Endothelial cell of umbilical vein (primary cell): Measurements from ENCODE around the gene IGF1. TPM values are rescaled to one million over a fixed set of nuclear protein-coding genes. Genes with fewer than 3 reads are reported as not detected.
"Not testable (repeated sequence)": the region's sequence is repeated elsewhere in the genome, so short reads cannot be mapped to it uniquely, and the experiment has no call there.

Experiments
- BruUV-seq: library from RNA; stranded (reverse); fragments of 400-500 nt; replicated peaks from 2 replicates; lab custom pipeline; 2021; lab: Mats Ljungman, UMichigan
- CTCF ChIA-PET: fragments of 300-600, 350-600 bp; sonication (Branson Sonifier 250); formaldehyde crosslinking; loops from one replicate; lab custom pipeline; 2021; ENCODE audit warnings: antibody characterized with exemption, inconsistent platforms; lab: Charles Lee
- POLR2A ChIA-PET: fragments of 300-600, 350-600 bp; sonication (Branson Sonifier 250); formaldehyde crosslinking; loops from one replicate; lab custom pipeline; 2021; ENCODE audit warnings: antibody characterized with exemption, inconsistent platforms; lab: Charles Lee
- DNase-seq: peaks from one replicate; pipeline ENCODE4 v3.0.0-alpha.2; 2011; ENCODE audit warnings: low read depth, low spot score
- FAIRE-seq: peaks from 2 replicates; lab custom pipeline; 2011; peaks lifted over from hg19 to GRCh38; lab: Jason Lieb, UNC
- H2AFZ ChIP-seq: 2 replicates; pipeline ENCODE4 v1.6.0; 2012; ENCODE audit warnings: low read depth, low read length, control low read depth, inconsistent platforms
- H3K27ac ChIP-seq: 2 replicates; pipeline ENCODE4 v1.5.1; 2011; ENCODE audit warnings: low read depth, mild to moderate bottlenecking, control low read depth, low read length, moderate library complexity; ENCODE audit not compliant: insufficient read depth
- H3K27me3 ChIP-seq, 2 experiments: 2 replicates each; pipeline versions ENCODE4 v1.6.0 to v1.6.1; 2011; ENCODE audit warnings: low read length in 2 of 2, mixed read lengths in 1 of 2; ENCODE audit not compliant: control insufficient read depth in 2 of 2, insufficient read depth in 2 of 2
- H3K36me3 ChIP-seq, 2 experiments: 2 replicates in 1 of 2; 3 replicates in 1 of 2; pipeline ENCODE4 v1.5.1; 2011; ENCODE audit warnings: low read length in 2 of 2, mild to moderate bottlenecking in 1 of 2, moderate library complexity in 1 of 2; ENCODE audit not compliant: control insufficient read depth in 2 of 2, insufficient read depth in 2 of 2; ENCODE audit errors: extremely low read depth in 1 of 2
- H3K4me1 ChIP-seq: 3 replicates; pipeline ENCODE4 v1.5.1; 2011; ENCODE audit warnings: mild to moderate bottlenecking, low read length; ENCODE audit not compliant: control insufficient read depth, insufficient read depth; ENCODE audit errors: extremely low read depth
- H3K4me2 ChIP-seq: 2 replicates; pipeline ENCODE4 v1.6.1; 2011; ENCODE audit warnings: low read length, control low read depth, mixed read lengths; ENCODE audit not compliant: insufficient read depth
- H3K4me3 ChIP-seq, 3 experiments: fragments of 200-600 bp in 1 of 3; sonication (generic), shearing (Covaris generic) in 1 of 3; replicated peaks in 1 of 3; 2 replicates each; pipeline ENCODE4 v1.5.1; 2011 to 2016; ENCODE audit warnings: control low read depth in 3 of 3, low read length in 3 of 3, mild to moderate bottlenecking in 2 of 3, inconsistent platforms in 1 of 3, low read depth in 1 of 3, moderate library complexity in 1 of 3; ENCODE audit not compliant: insufficient read depth in 1 of 3
- H3K79me2 ChIP-seq: 2 replicates; pipeline ENCODE4 v1.6.0; 2012; ENCODE audit warnings: low read length, inconsistent platforms; ENCODE audit not compliant: control insufficient read depth, insufficient read depth
- H3K9ac ChIP-seq: replicated peaks from 2 replicates; pipeline ENCODE3; 2011; ENCODE audit warnings: low read length, control low read depth; ENCODE audit not compliant: insufficient read depth; ENCODE audit errors: extremely low read depth
- H3K9me1 ChIP-seq: replicated peaks from 3 replicates; pipeline ENCODE4 v1.6.0; 2011; ENCODE audit warnings: mild to moderate bottlenecking, low read length; ENCODE audit not compliant: control insufficient read depth, insufficient read depth; ENCODE audit errors: extremely low read depth
- H3K9me3 ChIP-seq: replicated peaks from 2 replicates; pipeline ENCODE4 v1.5.1; 2012; ENCODE audit warnings: low read length, inconsistent platforms; ENCODE audit not compliant: control insufficient read depth, insufficient read depth
- H4K20me1 ChIP-seq: replicated peaks from 2 replicates; pipeline ENCODE3; 2011; ENCODE audit warnings: mild to moderate bottlenecking, low read length; ENCODE audit not compliant: control insufficient read depth, insufficient read depth; ENCODE audit errors: extremely low read depth
- CTCF ChIP-seq, 2 donors: IDR thresholded peaks; 1 replicate in 1 of 2; 2 replicates in 1 of 2; pipeline ENCODE4 v1.5.1; 2011; ENCODE audit warnings: low read length in 2 of 2, mild to moderate bottlenecking in 2 of 2, moderate library complexity in 2 of 2, control low read depth in 1 of 2, inconsistent platforms in 1 of 2, low read depth in 1 of 2; ENCODE audit not compliant: insufficient read depth in 1 of 2; ENCODE audit errors: extremely low read depth in 1 of 2
- EZH2 ChIP-seq: IDR thresholded peaks from 2 replicates; pipeline ENCODE4 v1.6.1; 2012; ENCODE audit warnings: borderline replicate concordance, low read depth, mild to moderate bottlenecking, moderate library complexity, low read length, inconsistent platforms; ENCODE audit not compliant: severe bottlenecking
- FOS ChIP-seq: IDR thresholded peaks from 2 replicates; pipeline ENCODE4 v1.6.1; 2011; ENCODE audit warnings: mild to moderate bottlenecking, low read length, moderate library complexity, borderline replicate concordance; ENCODE audit not compliant: insufficient read depth
- GATA2 ChIP-seq: IDR thresholded peaks from 2 replicates; pipeline ENCODE4 v1.7.0; 2011; ENCODE audit warnings: low read depth, mild to moderate bottlenecking, moderate library complexity, mixed read lengths, low read length; ENCODE audit not compliant: insufficient read length, insufficient read depth
- JUN ChIP-seq: IDR thresholded peaks from 2 replicates; pipeline ENCODE4 v1.6.1; 2011; ENCODE audit warnings: borderline replicate concordance, low read depth; ENCODE audit not compliant: insufficient read length, insufficient read depth
- MYC ChIP-seq: IDR thresholded peaks from one replicate; pipeline ENCODE4 v1.6.1; 2011; ENCODE audit warnings: mild to moderate bottlenecking, low read depth, low read length
- POLR2A ChIP-seq: IDR thresholded peaks from 2 replicates; pipeline ENCODE4 v1.6.1; 2012; ENCODE audit warnings: low read depth, mild to moderate bottlenecking, control low read depth, low read length
- POLR2AphosphoS5 ChIP-seq: IDR thresholded peaks from 2 replicates; pipeline ENCODE4 v1.6.1; 2012; ENCODE audit warnings: low read depth, mild to moderate bottlenecking, control low read depth, low read length, moderate library complexity; ENCODE audit not compliant: insufficient read depth
- dilution Hi-C: fragments of 300-500 bp; cut with MboI; formaldehyde crosslinking; loops from one replicate; pipeline ENCODE4 v1.15.0; 2019; ENCODE audit warnings: low sequenced_read_pairs; ENCODE audit not compliant: extremely low pct_ligation_motif_present
- intact Hi-C: fragments of 100-400 bp; cut with micrococcal nuclease; formaldehyde crosslinking; loops from one replicate; pipeline ENCODE4 v1.10.0; 2022
- polyA plus RNA-seq, 4 experiments: library from polyadenylated mRNA; depleted of rRNA in 3 of 4; stranded (reverse) in 3 of 4; unstranded in 1 of 4; fragments of >200 nt; gene quantifications; 2 replicates each; pipeline versions ENCODE4 v1.2.1 to v1.2.3, GENCODE V29; 2011 to 2012; ENCODE audit warnings: missing spikeins in 1 of 4
- total RNA-seq: library from RNA; stranded (reverse); gene quantifications from 2 replicates; pipeline ENCODE4 v1.2.3, GENCODE V29; 2021
- TF ChIP-seq, protein P1 (sequence below): IDR thresholded peaks from 2 replicates; pipeline ENCODE4 v1.6.1; 2011; ENCODE audit not compliant: insufficient read depth, insufficient read length

The IGF1 gene
- total and polyA plus RNA-seq, 2 donors (not counting 3 experiments of a cell fraction or from before 2014, with no cell fraction given): 0.10 TPM; not detected in 1

- intact Hi-C loops (no loop called here), dilution Hi-C loops (no loop called here)
- Histone ChIP-seq H3K9me1 (no peaks in the 10 kb centered on the region), H3K79me2 (no peaks in the 10 kb centered on the region), H2AFZ (no peak overlapping the region), H3K27ac (no peak overlapping the region), H3K4me2 (no peak overlapping the region), H4K20me1 (no peaks in the 10 kb centered on the region), H3K4me3 (no peak overlapping the region), H3K27me3 (no peaks in the 10 kb centered on the region), H3K9me3 (no peaks in the 10 kb centered on the region), H3K9ac (no peak overlapping the region), H3K36me3 (no peaks in the 10 kb centered on the region), H3K4me1 (no peaks in the 10 kb centered on the region)
- FAIRE-seq (no peak), DNase-seq (no peak)
- ChIA-PET CTCF (no interaction called here), POLR2A (no interaction called here)
- TF ChIP-seq EZH2 (no peak), POLR2A (no peak), JUN (no peak), CTCF (IDR thresholded peaks at IDR 0.05; ENCODE audit: extremely low read depth in 1 of 2, insufficient read depth in 1 of 2, low read depth in 1 of 2, low read length in 2 of 2) (no peak), MYC (no peak), POLR2AphosphoS5 (no peak), FOS (no peak), GATA2 (no peak)
- TF ChIP-seq, protein P1, sequence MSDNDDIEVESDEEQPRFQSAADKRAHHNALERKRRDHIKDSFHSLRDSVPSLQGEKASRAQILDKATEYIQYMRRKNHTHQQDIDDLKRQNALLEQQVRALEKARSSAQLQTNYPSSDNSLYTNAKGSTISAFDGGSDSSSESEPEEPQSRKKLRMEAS: no peak
- BruUV-seq: no TSS peak
Observed at GRCh38 chr12:102356690-102357089, 123.7 kb downstream of the IGF1 start.

GRCh38 chr12:102354281-102354680 lies 126.1 kb downstream of the IGF1 start:
- H2AFZ ChIP-seq, H3K27me3 ChIP-seq, H3K9me3 ChIP-seq, CTCF ChIA-PET, FAIRE-seq, H3K4me1 ChIP-seq, H4K20me1 ChIP-seq, H3K4me3 ChIP-seq, H3K9ac ChIP-seq, H3K4me2 ChIP-seq, dilution Hi-C loops, H3K79me2 ChIP-seq, DNase-seq, H3K36me3 ChIP-seq, H3K27ac ChIP-seq, H3K9me1 ChIP-seq, intact Hi-C loops, BruUV-seq, POLR2A ChIA-PET: not testable (repeated sequence)
